ENCODE measurements around the gene SCNN1A.

DNA sequence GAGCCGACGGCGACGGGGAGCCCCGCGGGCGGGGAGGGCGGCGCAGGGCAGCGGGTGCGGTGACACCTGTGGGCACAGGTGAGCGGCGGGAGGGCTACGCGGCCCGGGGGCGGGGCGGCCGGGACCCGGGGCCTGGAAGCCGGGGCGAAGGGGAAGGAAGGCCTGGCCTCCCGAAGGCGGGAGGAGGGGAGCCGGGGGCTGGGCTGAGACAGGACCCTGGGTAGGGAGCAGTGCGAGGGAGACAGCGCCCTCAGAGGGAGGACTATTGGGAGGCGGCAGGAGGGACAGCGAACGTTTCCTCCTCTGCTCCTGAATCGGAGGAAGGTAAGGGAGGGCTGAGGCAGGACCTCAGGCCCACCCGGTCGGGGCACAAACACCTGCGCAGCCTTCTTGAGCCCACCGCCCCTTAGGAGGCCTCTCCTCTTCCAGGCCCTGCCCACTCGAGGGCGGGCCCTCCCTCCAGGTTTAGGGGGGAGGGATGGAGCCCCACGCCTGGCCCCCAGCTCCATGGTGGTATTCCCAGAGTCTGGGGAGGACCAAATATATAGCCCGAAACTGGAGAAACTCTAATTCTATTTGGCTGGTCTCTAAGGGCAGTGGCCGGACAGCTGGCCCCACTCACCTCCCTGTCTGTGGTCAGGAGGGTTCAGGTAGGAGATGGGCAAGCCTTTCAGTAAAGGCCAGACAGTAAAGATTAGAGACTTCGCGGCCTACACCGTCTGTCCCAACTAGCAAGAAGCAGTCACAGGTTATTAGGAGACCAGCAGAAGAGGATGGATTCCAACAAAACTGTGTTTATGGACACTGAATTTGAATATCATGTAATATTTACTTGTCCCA is 64.4 kb downstream of the SCNN1A start:
- TF ChIP-seq, protein P1, sequence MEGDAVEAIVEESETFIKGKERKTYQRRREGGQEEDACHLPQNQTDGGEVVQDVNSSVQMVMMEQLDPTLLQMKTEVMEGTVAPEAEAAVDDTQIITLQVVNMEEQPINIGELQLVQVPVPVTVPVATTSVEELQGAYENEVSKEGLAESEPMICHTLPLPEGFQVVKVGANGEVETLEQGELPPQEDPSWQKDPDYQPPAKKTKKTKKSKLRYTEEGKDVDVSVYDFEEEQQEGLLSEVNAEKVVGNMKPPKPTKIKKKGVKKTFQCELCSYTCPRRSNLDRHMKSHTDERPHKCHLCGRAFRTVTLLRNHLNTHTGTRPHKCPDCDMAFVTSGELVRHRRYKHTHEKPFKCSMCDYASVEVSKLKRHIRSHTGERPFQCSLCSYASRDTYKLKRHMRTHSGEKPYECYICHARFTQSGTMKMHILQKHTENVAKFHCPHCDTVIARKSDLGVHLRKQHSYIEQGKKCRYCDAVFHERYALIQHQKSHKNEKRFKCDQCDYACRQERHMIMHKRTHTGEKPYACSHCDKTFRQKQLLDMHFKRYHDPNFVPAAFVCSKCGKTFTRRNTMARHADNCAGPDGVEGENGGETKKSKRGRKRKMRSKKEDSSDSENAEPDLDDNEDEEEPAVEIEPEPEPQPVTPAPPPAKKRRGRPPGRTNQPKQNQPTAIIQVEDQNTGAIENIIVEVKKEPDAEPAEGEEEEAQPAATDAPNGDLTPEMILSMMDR (conservative IDR thresholded peaks at IDR 0.05; ENCODE audit: low read length), result no peak
- TF ChIP-seq EZH2phosphoT487 (IDR thresholded peaks at IDR 0.05; ENCODE audit: borderline replicate concordance, low read depth, low read length), result no peak
